Stomach (tissue), 9 donors: ENCODE results near the gene SEMA3F. TPM values are rescaled to one million over a fixed set of nuclear protein-coding genes. Genes with fewer than 3 reads are reported as not detected.
A peak's percentile ranks its signal among the peaks of the same experiment; 100 is the strongest.

ENCODE experiments used
- DNase-seq, 2 donors: peaks; one replicate each; pipeline versions ENCODE4 v3.0.0 to v3.0.0-alpha.2; 2013 to 2019
- H3K27ac ChIP-seq, 5 donors: fragments of 200-600 bp in 4 of 5; sonication (generic) in 4 of 5; one replicate each; pipeline ENCODE4 v1.5.1; 2013 to 2019; ENCODE audit warnings: mild to moderate bottlenecking in 1 of 5, moderate library complexity in 1 of 5
- H3K27me3 ChIP-seq, 3 donors: fragments of 200-600 bp; sonication (generic); one replicate each; pipeline ENCODE4 v1.5.1; 2017 to 2019; ENCODE audit warnings: mixed run types in 1 of 3
- H3K36me3 ChIP-seq, 4 donors: fragments of 200-600 bp; sonication (generic); 1 replicate in 3 of 4; 2 replicates in 1 of 4; pipeline ENCODE4 v1.5.1; 2016 to 2019
- H3K4me1 ChIP-seq, 4 donors: fragments of 200-600 bp; sonication (generic); one replicate each; pipeline ENCODE4 v1.5.1; 2016 to 2019
- H3K4me3 ChIP-seq, 4 donors: fragments of 200-600 bp; sonication (generic) in 3 of 4; one replicate each; pipeline ENCODE4 v1.5.1; 2016 to 2019; ENCODE audit warnings: mild to moderate bottlenecking in 1 of 4
- H3K9me3 ChIP-seq, 4 donors: fragments of 200-600 bp; sonication (generic); one replicate each; pipeline ENCODE4 v1.5.1; 2016 to 2019
- EP300 ChIP-seq: sonication (generic); formaldehyde crosslinking; IDR thresholded peaks from one replicate; pipeline ENCODE4 v1.6.1; 2017; ENCODE audit warnings: antibody characterized with exemption
- POLR2A ChIP-seq, 4 donors: fragments of 450-650 bp; IDR thresholded peaks; one replicate each; pipeline ENCODE4 v1.6.1; 2016; ENCODE audit warnings: antibody characterized with exemption in 4 of 4, control low read depth in 2 of 4, mild to moderate bottlenecking in 1 of 4, moderate library complexity in 1 of 4
- POLR2AphosphoS5 ChIP-seq, 3 donors: sonication (generic); formaldehyde crosslinking; IDR thresholded peaks; one replicate each; pipeline ENCODE4 v1.6.1; 2016; ENCODE audit warnings: antibody characterized with exemption in 3 of 3
- WGBS, 5 donors: extraction: QIAGEN DNeasy Blood & Tissue Kit in 3 of 5; methylation state at CpG; one replicate each; pipeline versions ENCODE4 v1.1.5 to v1.1.7; 2013 to 2018; 5-methylcytosine and 5-hydroxymethylcytosine counted together
- intact Hi-C: fragments of 100-400 bp; cut with DNase I; formaldehyde crosslinking; loops from one replicate; pipeline ENCODE4 v1.15.1; 2023; ENCODE audit warnings: low total_unique reads
- polyA plus RNA-seq, 3 donors: library from polyadenylated mRNA; stranded (reverse); fragments of 200-250 nt; gene quantifications; one replicate each; pipeline ENCODE4 v1.2.3, GENCODE V29; 2013
- total RNA-seq, 5 donors: library from RNA; depleted of rRNA; stranded (reverse); fragments of >200 nt; gene quantifications; one replicate each; pipeline versions ENCODE4 v1.1.0 to v1.2.3, GENCODE V29; 2014 to 2016
- TF ChIP-seq, protein P1 (sequence below), 7 experiments: fragments of 450-650 bp in 4 of 7; fragments of 200-600 bp in 3 of 7; sonication (generic) in 3 of 7; IDR thresholded peaks; one replicate each; pipeline ENCODE4 v1.5.1; 2016 to 2019; ENCODE audit warnings: antibody characterized with exemption in 7 of 7, control low read depth in 2 of 7, mild to moderate bottlenecking in 1 of 7
- donor health status: healthy with polysubstance abuse.
- donor health status: Bipolar disorder and iron deficiency.
- donor health status: healthy.

The SEMA3F gene
- total and polyA plus RNA-seq, 8 donors: 8.9 to 34.5 (median 22.9) TPM

GRCh38 chr3:50186096-50186495 is 31.0 kb downstream of the SEMA3F start:
- no peaks in the 10 kb centered on the region for H3K27me3 ChIP-seq
- DNase-seq: no peak
- intact Hi-C loops: loop anchor here (5.0 kb wide), 1 partner anchor 64 kb away; no protein-coding TSS in a partner anchor
- TF ChIP-seq EP300 (no peak), POLR2A (IDR thresholded peaks at IDR 0.05) (no peak)
- 95 to 97% (median 97%) methylated on average over 4 to 10 of the region's 10 CpGs for WGBS, 5 donors
- no peaks in the 10 kb centered on the region for H3K9me3 ChIP-seq
- no peak overlapping the region for H3K27ac ChIP-seq
- H3K4me3 ChIP-seq: no peak overlapping the region
- peaks cover 2 to 61% (median 56%) of the 10 kb centered on the region in 4 donors for H3K36me3 ChIP-seq
- peaks cover 0 to 37% (median 20%) of the 10 kb centered on the region in 4 donors for H3K4me1 ChIP-seq

GRCh38 chr3:50187750-50188149 is 32.6 kb downstream of the SEMA3F start:
- 91 to 97% (median 93%) methylated on average over 11 to 19 of the region's 19 CpGs for WGBS, 5 donors

DNA sequence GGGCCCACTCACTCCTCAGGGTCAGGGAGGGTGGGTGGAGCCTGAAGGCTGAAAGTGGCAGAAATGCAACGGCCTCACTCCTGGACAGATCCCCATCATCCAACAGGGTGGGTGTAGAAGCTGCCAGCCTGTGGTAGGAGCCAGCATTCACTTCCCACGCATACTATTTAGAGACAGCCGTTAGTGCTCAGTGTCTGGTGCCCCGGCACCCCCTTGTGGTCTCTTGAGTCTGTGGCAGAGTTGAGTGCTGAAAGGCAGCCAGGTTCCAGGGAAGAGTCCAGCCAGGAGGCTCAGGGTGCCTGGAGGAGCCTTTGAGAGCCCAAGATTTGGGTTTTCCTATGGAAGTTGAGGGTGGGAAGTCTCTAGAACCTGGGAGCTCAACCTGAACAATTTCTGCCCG is 34.1 kb downstream of the SEMA3F start:
- H3K4me1 ChIP-seq: peaks cover 6 to 30% (median 24%) of the 10 kb centered on the region in 4 donors
- WGBS, 5 donors: 0 to 12% (median 10%) methylated on average over 3 to 5 of the region's 5 CpGs
- TF ChIP-seq POLR2A (IDR thresholded peaks at IDR 0.05): no peak
- peak in 2 of 3 donors; percentile 15 to 76 for TF ChIP-seq POLR2AphosphoS5 (IDR thresholded peaks at IDR 0.05)
- TF ChIP-seq, protein P1, sequence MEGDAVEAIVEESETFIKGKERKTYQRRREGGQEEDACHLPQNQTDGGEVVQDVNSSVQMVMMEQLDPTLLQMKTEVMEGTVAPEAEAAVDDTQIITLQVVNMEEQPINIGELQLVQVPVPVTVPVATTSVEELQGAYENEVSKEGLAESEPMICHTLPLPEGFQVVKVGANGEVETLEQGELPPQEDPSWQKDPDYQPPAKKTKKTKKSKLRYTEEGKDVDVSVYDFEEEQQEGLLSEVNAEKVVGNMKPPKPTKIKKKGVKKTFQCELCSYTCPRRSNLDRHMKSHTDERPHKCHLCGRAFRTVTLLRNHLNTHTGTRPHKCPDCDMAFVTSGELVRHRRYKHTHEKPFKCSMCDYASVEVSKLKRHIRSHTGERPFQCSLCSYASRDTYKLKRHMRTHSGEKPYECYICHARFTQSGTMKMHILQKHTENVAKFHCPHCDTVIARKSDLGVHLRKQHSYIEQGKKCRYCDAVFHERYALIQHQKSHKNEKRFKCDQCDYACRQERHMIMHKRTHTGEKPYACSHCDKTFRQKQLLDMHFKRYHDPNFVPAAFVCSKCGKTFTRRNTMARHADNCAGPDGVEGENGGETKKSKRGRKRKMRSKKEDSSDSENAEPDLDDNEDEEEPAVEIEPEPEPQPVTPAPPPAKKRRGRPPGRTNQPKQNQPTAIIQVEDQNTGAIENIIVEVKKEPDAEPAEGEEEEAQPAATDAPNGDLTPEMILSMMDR (IDR thresholded peaks at IDR 0.05): peak in 5 of 7 experiments; percentile 64 to 91 (median 73)
- DNase-seq: peak; percentile 85 to 94
- intact Hi-C loops: loop anchor here (5.0 kb wide), 1 partner anchor 67 kb away; no protein-coding TSS in a partner anchor
- peaks cover 8 to 27% (median 16%) of the 10 kb centered on the region in 3 donors for H3K27me3 ChIP-seq
- H3K36me3 ChIP-seq: peaks cover 2 to 41% (median 36%) of the 10 kb centered on the region in 4 donors
- H3K9me3 ChIP-seq: no peaks in the 10 kb centered on the region
- H3K27ac ChIP-seq: no peak overlapping the region
- no peak overlapping the region for H3K4me3 ChIP-seq

More at GRCh38 chr3:50187750-50188149, 32.6 kb downstream of the SEMA3F start:
- Histone ChIP-seq H3K27ac (no peak overlapping the region), H3K36me3 (peaks cover 2 to 57% (median 47%) of the 10 kb centered on the region in 4 donors), H3K4me3 (no peak overlapping the region), H3K4me1 (peaks cover 0 to 28% (median 21%) of the 10 kb centered on the region in 4 donors), H3K9me3 (no peaks in the 10 kb centered on the region), H3K27me3 (peaks cover 0 to 12% (median under 1%) of the 10 kb centered on the region in 3 donors)
- DNase-seq: no peak
- TF ChIP-seq POLR2AphosphoS5 (IDR thresholded peaks at IDR 0.05) (no peak), EP300 (no peak), POLR2A (IDR thresholded peaks at IDR 0.05) (no peak)
- TF ChIP-seq, protein P1 (IDR thresholded peaks at IDR 0.05): no peak
- intact Hi-C loops: loop anchor here (5.0 kb wide), 1 partner anchor 65 kb away; no protein-coding TSS in a partner anchor

- no peak for DNase-seq
- Histone ChIP-seq H3K36me3 (peaks cover 2 to 34% (median 31%) of the 10 kb centered on the region in 4 donors), H3K9me3 (no peaks in the 10 kb centered on the region), H3K4me1 (peaks cover 8 to 32% (median 28%) of the 10 kb centered on the region in 4 donors), H3K27ac (no peak overlapping the region), H3K4me3 (no peak overlapping the region), H3K27me3 (peaks cover 8 to 34% (median 18%) of the 10 kb centered on the region in 3 donors)
- 64 to 82% (median 79%) methylated on average over 6 to 7 of the region's 7 CpGs for WGBS, 5 donors
- intact Hi-C loops: loop anchor here (5.0 kb wide), 2 partner anchors 68 to 82 kb away; no protein-coding TSS in a partner anchor
- TF ChIP-seq, protein P1 (IDR thresholded peaks at IDR 0.05): no peak
- TF ChIP-seq EP300: no peak
- no peak for TF ChIP-seq POLR2AphosphoS5 (IDR thresholded peaks at IDR 0.05)
- no peak for TF ChIP-seq POLR2A (IDR thresholded peaks at IDR 0.05)
Measured at GRCh38 chr3:50189989-50190388, 34.9 kb downstream of the SEMA3F start.
